T-helper 22 cell (primary cell): ENCODE data around the gene TRIM77.
"Not testable (repeated sequence)": the region's sequence is repeated elsewhere in the genome, so short reads cannot be mapped to it uniquely, and the experiment has no call there.

Source experiments
- DNase-seq: peaks from one replicate; pipeline ENCODE4 v3.0.0-alpha.2; 2020; ENCODE audit warnings: low read depth

Gene TRIM77

GRCh38 chr11:89709999-89710398 lies at the start of gene TRIM77:
TRIM77 (plus strand) TSS chr11:89710299; CDS start chr11:89710299, 0 bp downstream.
- DNase-seq: not testable (repeated sequence)

GRCh38 chr11:89667001-89667400 lies 43.1 kb upstream of the TRIM77 start:
- DNase-seq: no peak

GRCh38 chr11:89668158-89668557 lies 41.9 kb upstream of the TRIM77 start:
- not testable (repeated sequence) for DNase-seq

- not testable (repeated sequence) for DNase-seq
These were observed 40.5 kb upstream of the TRIM77 start for GRCh38 chr11:89669586-89669985.

GRCh38 chr11:89669993-89670669 lies 40.0 kb upstream of the TRIM77 start:
- DNase-seq: not testable (repeated sequence)

- DNase-seq: not testable (repeated sequence)
These were observed 37.6 kb upstream of the TRIM77 start for GRCh38 chr11:89672547-89672946.

- DNase-seq: not testable (repeated sequence)
These were observed 36.7 kb upstream of the TRIM77 start for GRCh38 chr11:89673380-89673779.

- DNase-seq: not testable (repeated sequence)
These were observed 34.7 kb upstream of the TRIM77 start for GRCh38 chr11:89675383-89675782.

- DNase-seq: not testable (repeated sequence)
These were observed 34.2 kb upstream of the TRIM77 start for GRCh38 chr11:89675948-89676347.

GRCh38 chr11:89707080-89707479 lies 3.0 kb upstream of the TRIM77 start:
- not testable (repeated sequence) for DNase-seq

GRCh38 chr11:89724866-89725498 lies 14.9 kb downstream of the TRIM77 start:
- not testable (repeated sequence) for DNase-seq

GRCh38 chr11:89730215-89730614 lies 20.1 kb downstream of the TRIM77 start:
- DNase-seq: not testable (repeated sequence)

- no peak for DNase-seq
These were observed 26.5 kb downstream of the TRIM77 start for GRCh38 chr11:89736566-89736965.

- DNase-seq: no peak
These were observed 27.0 kb downstream of the TRIM77 start for GRCh38 chr11:89737116-89737515.

GRCh38 chr11:89741406-89741805 lies 31.3 kb downstream of the TRIM77 start:
- not testable (repeated sequence) for DNase-seq

GRCh38 chr11:89744158-89744557 lies 34.1 kb downstream of the TRIM77 start:
- DNase-seq: not testable (repeated sequence)

- not testable (repeated sequence) for DNase-seq
These were observed 40.7 kb downstream of the TRIM77 start for GRCh38 chr11:89750822-89751221.
